ENCODE measurements around the gene TSPAN1. TPM values are rescaled to one million over a fixed set of nuclear protein-coding genes. Genes with fewer than 3 reads are reported as not detected.

Gene TSPAN1
- total and polyA plus RNA-seq, 4 donors: 0.28 to 2.2 (median 0.67) TPM

DNA sequence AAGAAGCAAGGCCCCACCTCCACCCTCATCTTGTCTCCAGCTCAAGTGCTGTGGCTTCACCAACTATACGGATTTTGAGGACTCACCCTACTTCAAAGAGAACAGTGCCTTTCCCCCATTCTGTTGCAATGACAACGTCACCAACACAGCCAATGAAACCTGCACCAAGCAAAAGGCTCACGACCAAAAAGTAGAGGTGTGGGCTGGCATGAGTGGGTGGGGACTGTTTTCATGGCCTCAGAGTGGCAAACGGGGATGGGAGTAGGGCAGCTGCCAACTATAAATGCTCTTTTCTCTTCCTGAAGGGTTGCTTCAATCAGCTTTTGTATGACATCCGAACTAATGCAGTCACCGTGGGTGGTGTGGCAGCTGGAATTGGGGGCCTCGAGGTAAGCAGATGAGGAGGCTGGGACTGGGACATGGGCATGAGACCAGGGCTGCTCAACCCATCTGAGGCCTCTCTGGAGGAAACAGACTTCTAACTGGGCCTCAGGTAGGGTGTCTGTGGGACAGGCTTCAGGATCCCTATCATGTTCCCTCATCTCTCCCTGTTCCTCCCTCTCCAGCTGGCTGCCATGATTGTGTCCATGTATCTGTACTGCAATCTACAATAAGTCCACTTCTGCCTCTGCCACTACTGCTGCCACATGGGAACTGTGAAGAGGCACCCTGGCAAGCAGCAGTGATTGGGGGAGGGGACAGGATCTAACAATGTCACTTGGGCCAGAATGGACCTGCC, 10.2 kb downstream of the TSPAN1 start:
- Histone ChIP-seq H3K4me1 (ENCODE audit: control insufficient read depth, insufficient read depth, low read length) (peaks cover 12% of the 10 kb centered on the region), H3K36me3 (ENCODE audit: control insufficient read depth, insufficient read depth, low read length) (peaks cover 26% of the 10 kb centered on the region), H3K27me3 (ENCODE audit: control insufficient read depth, insufficient read depth, low read length) (no peaks in the 10 kb centered on the region), H3K4me3 (ENCODE audit: low read depth, low read length) (no peak overlapping the region), H3K9me3 (ENCODE audit: control insufficient read depth, insufficient read depth, low read length) (no peaks in the 10 kb centered on the region), H3K27ac (ENCODE audit: low read depth, low read length) (no peak overlapping the region)
- no peak for DNase-seq (ENCODE audit: low read depth in 4 of 6, low spot score in 6 of 6)
- WGBS (ENCODE audit: insufficient coverage): 51% methylated on average over 4 of the region's 7 CpGs

DNA sequence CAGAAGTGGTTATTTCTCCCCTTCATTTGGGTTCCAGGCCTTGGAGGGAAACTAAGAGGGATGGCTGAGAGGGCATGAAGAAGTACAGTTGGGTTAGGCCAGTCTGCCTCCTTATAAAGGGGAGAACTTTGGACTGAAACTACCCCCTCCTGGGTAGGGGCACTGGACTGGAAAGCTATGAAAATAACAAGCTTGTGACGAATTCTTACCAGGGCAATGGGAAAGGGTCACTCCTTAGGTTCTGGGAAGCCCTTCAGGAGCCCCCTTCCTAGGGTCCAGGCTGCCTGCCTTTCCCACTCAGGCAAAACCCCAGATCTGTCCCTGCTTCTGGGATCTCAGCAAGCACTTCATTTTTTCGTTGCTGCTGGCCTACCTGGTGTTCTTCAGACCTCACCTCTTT, 11.2 kb downstream of the TSPAN1 start:
- H3K27ac ChIP-seq (ENCODE audit: low read depth, low read length): no peak overlapping the region
- H3K36me3 ChIP-seq (ENCODE audit: control insufficient read depth, insufficient read depth, low read length): peaks cover 36% of the 10 kb centered on the region
- 90% methylated on average over 1 of the region's 2 CpGs for WGBS (ENCODE audit: insufficient coverage)
- no peaks in the 10 kb centered on the region for H3K27me3 ChIP-seq (ENCODE audit: control insufficient read depth, insufficient read depth, low read length)
- peaks cover 12% of the 10 kb centered on the region for H3K4me1 ChIP-seq (ENCODE audit: control insufficient read depth, insufficient read depth, low read length)
- DNase-seq (ENCODE audit: low read depth in 4 of 6, low spot score in 6 of 6): no peak
- no peaks in the 10 kb centered on the region for H3K9me3 ChIP-seq (ENCODE audit: control insufficient read depth, insufficient read depth, low read length)
- no peak overlapping the region for H3K4me3 ChIP-seq (ENCODE audit: low read depth, low read length)

DNA sequence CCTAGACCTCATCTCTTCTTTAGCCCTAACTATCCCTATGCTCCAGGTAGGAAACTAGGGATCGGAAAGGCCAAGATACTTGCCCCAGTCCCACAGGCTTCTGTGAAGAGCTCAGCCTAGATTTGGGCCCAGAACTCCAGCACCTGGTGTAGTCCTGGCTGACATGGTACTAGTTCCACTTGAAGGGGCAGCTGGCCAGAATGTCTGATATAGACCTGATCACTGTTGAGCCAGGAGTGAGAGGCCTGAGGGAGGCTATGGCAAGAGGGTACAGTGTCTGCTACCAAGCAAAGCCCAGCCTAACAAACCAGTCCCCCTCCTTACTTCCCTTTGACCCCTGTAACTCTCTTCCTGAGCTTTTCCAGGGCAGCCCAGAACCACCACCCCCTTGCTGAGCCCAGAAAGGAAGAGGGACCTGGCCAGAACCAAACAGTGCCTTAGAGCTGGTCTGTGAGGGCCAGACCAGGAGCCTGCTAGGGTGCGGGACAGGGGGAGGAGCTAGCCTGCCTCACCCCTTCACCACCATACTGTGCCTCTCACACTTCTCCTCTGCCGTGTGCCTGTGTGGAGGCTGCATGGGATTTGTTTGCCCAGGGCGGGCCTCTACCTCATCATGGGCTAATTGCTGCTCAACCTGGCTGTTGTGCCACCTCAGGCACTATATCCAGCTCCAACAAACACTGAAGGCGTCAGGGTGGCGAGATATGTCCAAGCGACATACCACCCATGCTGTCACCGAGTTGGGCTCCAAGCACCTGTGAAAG, 12.4 kb downstream of the TSPAN1 start:
- peaks cover 47% of the 10 kb centered on the region for H3K36me3 ChIP-seq (ENCODE audit: control insufficient read depth, insufficient read depth, low read length)

DNA sequence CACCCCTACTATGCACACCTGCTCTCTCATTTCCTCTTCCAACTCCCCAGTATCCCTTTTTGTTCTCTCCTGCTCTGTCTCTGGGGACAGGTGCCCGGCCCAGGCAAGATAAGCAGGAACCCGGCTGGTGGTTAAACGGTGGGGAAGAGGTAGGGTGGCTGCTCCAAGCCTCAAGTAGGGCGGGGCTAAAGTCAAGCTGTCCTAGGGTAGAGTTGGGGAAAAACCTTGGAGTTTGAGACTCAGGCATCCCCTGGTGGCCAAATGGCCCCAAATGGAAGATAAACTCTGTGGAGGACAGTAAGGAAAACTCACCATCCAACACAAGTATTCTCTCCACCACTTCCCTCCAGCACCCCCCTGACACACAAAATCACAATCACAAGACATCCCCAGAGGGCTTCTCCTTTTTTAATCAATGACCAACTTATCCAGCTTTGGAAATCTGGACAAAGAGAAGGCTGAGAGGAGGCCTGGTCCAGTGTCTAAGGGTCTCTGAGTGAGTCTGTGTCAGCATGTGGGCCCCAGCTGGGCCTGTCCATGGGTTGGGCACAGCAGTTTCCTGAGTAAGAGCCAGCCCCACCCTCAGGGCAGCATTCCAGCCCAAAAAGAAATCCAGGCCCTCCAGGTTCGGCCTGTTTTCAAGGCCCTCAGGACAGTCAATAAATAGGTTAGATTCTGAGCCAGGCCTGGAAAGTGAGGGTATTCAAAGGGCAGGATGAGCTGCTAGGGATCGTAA, 13.6 kb downstream of the TSPAN1 start:
- H3K4me1 ChIP-seq (ENCODE audit: control insufficient read depth, insufficient read depth, low read length): peaks cover 3% of the 10 kb centered on the region
- no peaks in the 10 kb centered on the region for H3K9me3 ChIP-seq (ENCODE audit: control insufficient read depth, insufficient read depth, low read length)
- no peaks in the 10 kb centered on the region for H3K27me3 ChIP-seq (ENCODE audit: control insufficient read depth, insufficient read depth, low read length)
- H3K36me3 ChIP-seq (ENCODE audit: control insufficient read depth, insufficient read depth, low read length): peaks cover 59% of the 10 kb centered on the region
- H3K27ac ChIP-seq (ENCODE audit: low read depth, low read length): no peak overlapping the region
- H3K4me3 ChIP-seq (ENCODE audit: low read depth, low read length): no peak overlapping the region
- WGBS (ENCODE audit: insufficient coverage): 84% methylated on average over 4 of the region's 6 CpGs
- DNase-seq (ENCODE audit: low read depth in 4 of 6, low spot score in 6 of 6): no peak

More for the DNA sequence above, 12.4 kb downstream of the TSPAN1 start:
- DNase-seq (ENCODE audit: low read depth in 4 of 6, low spot score in 6 of 6): no peak
- WGBS (ENCODE audit: insufficient coverage): 91% methylated on average over 7 of the region's 8 CpGs
- Histone ChIP-seq H3K9me3 (ENCODE audit: control insufficient read depth, insufficient read depth, low read length) (no peaks in the 10 kb centered on the region), H3K4me1 (ENCODE audit: control insufficient read depth, insufficient read depth, low read length) (peaks cover 12% of the 10 kb centered on the region), H3K4me3 (ENCODE audit: low read depth, low read length) (no peak overlapping the region), H3K27me3 (ENCODE audit: control insufficient read depth, insufficient read depth, low read length) (no peaks in the 10 kb centered on the region), H3K27ac (ENCODE audit: low read depth, low read length) (no peak overlapping the region)

DNA sequence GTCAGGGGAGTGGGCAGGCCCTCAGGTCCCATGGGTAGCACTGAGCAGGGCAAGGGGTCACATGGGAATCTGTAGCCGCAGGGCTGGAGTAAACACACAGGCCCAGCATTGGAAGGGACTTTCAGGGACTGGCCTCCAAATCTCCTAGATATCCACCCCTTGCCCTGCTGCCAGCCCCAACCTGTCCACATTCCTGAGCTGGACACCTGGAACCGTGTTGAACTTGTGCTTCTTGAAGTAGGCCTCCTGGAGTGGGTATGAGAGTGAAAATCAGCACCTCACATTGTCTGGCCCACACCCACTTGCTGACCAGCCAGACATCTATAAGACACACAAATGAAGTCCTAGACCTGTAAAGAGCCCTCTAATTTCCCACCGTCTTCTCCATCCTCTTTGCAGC, 15.7 kb downstream of the TSPAN1 start:
- Histone ChIP-seq H3K36me3 (ENCODE audit: control insufficient read depth, insufficient read depth, low read length) (peaks cover 78% of the 10 kb centered on the region), H3K4me1 (ENCODE audit: control insufficient read depth, insufficient read depth, low read length) (no peaks in the 10 kb centered on the region), H3K27ac (ENCODE audit: low read depth, low read length) (no peak overlapping the region), H3K9me3 (ENCODE audit: control insufficient read depth, insufficient read depth, low read length) (no peaks in the 10 kb centered on the region), H3K27me3 (ENCODE audit: control insufficient read depth, insufficient read depth, low read length) (no peaks in the 10 kb centered on the region), H3K4me3 (ENCODE audit: low read depth, low read length) (no peak overlapping the region)
- WGBS (ENCODE audit: insufficient coverage): 93% methylated on average over 1 of the region's 3 CpGs
- no peak for DNase-seq (ENCODE audit: low read depth in 4 of 6, low spot score in 6 of 6)

DNA sequence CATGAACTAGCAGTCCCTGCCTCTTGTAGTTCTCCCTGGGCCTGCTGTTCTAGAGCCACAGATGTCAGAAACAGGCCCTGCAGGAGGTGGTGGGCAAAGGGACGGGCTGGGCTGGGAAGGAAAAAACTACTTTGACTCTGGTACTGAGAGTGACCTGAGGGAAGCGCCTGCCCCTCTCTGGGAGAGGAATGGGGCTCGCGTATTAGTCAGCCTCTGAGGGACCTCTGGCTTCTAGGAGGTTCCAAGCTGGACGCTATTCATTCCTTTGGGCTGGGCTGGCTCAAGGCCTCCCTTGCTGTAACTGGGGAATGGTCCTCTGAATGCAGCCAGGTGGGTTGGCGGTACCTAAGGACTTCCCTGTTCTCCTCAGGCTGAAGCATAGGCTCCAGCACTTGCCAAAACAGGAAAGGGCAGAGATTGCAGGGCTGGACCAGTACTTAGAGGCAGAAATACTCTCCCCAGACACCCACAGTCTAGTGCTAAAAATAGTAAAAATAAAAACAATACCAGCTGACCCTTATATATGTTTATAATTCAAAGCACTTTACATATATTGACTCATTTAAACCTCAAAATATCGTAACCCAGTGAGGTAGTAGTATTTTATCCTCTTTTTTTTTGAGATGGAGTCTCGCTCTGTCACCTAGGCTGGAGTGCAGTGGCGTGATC, 16.3 kb downstream of the TSPAN1 start:
- no peak overlapping the region for H3K27ac ChIP-seq (ENCODE audit: low read depth, low read length)
- DNase-seq (ENCODE audit: low read depth in 4 of 6, low spot score in 6 of 6): no peak
- 87% methylated on average over 6 of the region's 9 CpGs for WGBS (ENCODE audit: insufficient coverage)
- H3K9me3 ChIP-seq (ENCODE audit: control insufficient read depth, insufficient read depth, low read length): no peaks in the 10 kb centered on the region
- H3K36me3 ChIP-seq (ENCODE audit: control insufficient read depth, insufficient read depth, low read length): peaks cover 84% of the 10 kb centered on the region
- H3K4me1 ChIP-seq (ENCODE audit: control insufficient read depth, insufficient read depth, low read length): no peaks in the 10 kb centered on the region
- no peaks in the 10 kb centered on the region for H3K27me3 ChIP-seq (ENCODE audit: control insufficient read depth, insufficient read depth, low read length)
- no peak overlapping the region for H3K4me3 ChIP-seq (ENCODE audit: low read depth, low read length)

DNA sequence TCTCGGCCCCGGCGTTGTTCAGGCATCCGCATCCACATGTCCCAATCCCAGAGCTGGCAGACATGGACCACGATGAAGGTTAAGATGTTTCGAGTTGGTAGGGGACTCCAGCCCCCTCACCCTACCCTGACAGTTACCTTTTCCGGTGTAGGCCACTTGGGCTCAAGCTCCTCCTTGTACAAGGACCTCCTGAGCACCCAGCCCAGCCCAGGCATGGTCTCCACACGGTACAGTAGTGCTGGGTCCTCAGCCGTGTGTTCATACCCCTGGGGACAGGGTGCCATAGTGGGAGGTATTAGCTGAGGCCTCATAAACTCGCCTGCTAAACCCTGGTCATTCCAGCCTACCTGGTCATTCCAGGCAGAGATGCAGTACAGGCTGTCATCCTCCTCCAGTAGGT, 17.3 kb downstream of the TSPAN1 start:
- peaks cover 5% of the 10 kb centered on the region for H3K4me1 ChIP-seq (ENCODE audit: control insufficient read depth, insufficient read depth, low read length)
- H3K36me3 ChIP-seq (ENCODE audit: control insufficient read depth, insufficient read depth, low read length): peaks cover 92% of the 10 kb centered on the region
- H3K27ac ChIP-seq (ENCODE audit: low read depth, low read length): no peak overlapping the region
- 96% methylated on average over 7 of the region's 10 CpGs for WGBS (ENCODE audit: insufficient coverage)
- no peak for DNase-seq (ENCODE audit: low read depth in 4 of 6, low spot score in 6 of 6)
- H3K9me3 ChIP-seq (ENCODE audit: control insufficient read depth, insufficient read depth, low read length): no peaks in the 10 kb centered on the region
- H3K27me3 ChIP-seq (ENCODE audit: control insufficient read depth, insufficient read depth, low read length): no peaks in the 10 kb centered on the region
- H3K4me3 ChIP-seq (ENCODE audit: low read depth, low read length): no peak overlapping the region

DNA sequence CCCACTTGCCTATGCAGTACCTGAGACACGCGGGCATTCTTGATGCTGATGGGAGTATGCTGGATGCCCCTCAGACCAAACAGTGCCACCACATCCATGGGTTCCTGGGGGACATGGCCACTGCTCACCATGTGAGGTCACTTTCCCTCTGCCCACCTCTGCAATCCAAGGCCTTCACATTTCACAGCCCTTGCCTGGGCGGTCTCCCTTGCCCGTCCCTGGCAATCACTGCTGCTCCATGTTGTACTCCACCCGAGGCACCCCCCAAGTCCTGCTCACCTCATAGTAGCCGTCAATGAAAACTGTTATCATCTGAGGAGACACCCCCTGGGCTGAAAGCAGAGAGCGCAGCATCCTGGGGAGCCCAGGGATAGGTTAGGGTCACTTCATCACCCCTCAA, 18.4 kb downstream of the TSPAN1 start:
- DNase-seq (ENCODE audit: low read depth in 4 of 6, low spot score in 6 of 6): no peak
- no peak overlapping the region for H3K27ac ChIP-seq (ENCODE audit: low read depth, low read length)
- peaks cover 14% of the 10 kb centered on the region for H3K4me1 ChIP-seq (ENCODE audit: control insufficient read depth, insufficient read depth, low read length)
- WGBS (ENCODE audit: insufficient coverage): 100% methylated on average over 5 of the region's 7 CpGs
- H3K9me3 ChIP-seq (ENCODE audit: control insufficient read depth, insufficient read depth, low read length): no peaks in the 10 kb centered on the region
- H3K36me3 ChIP-seq (ENCODE audit: control insufficient read depth, insufficient read depth, low read length): peaks cover 84% of the 10 kb centered on the region
- H3K27me3 ChIP-seq (ENCODE audit: control insufficient read depth, insufficient read depth, low read length): no peaks in the 10 kb centered on the region
- H3K4me3 ChIP-seq (ENCODE audit: low read depth, low read length): no peak overlapping the region

DNA sequence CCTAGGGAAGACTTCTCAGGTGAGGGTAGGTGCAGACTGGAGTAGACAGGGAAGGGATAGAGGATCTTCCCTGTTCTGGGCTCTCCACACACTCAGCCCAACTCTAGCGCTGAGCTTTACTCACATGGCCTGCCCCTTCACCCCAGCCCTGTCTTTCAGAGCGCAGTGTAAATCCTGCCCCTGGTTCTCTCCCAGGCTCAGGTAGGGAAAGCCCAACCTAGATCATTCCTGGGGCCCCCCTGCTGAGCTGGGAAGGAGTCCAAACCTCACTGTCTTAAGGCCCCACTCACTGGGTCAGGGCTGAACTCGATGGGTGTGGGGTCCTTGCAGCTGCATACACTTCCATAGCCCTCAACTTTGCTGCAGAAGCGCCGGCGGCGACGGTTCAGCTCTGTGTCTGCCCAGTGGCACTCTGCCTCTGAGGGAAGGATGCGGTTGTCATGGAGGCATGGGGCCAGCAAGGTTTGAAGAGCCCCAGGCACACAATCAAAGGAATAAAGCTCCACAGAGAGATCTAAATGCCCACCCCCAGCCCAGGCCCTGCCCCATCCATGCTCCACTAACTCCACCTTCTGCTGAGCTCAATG, 19.2 kb downstream of the TSPAN1 start:
- DNase-seq (ENCODE audit: low read depth in 4 of 6, low spot score in 6 of 6): no peak
- Histone ChIP-seq H3K27ac (ENCODE audit: low read depth, low read length) (no peak overlapping the region), H3K4me3 (ENCODE audit: low read depth, low read length) (no peak overlapping the region), H3K27me3 (ENCODE audit: control insufficient read depth, insufficient read depth, low read length) (no peaks in the 10 kb centered on the region), H3K9me3 (ENCODE audit: control insufficient read depth, insufficient read depth, low read length) (no peaks in the 10 kb centered on the region), H3K4me1 (ENCODE audit: control insufficient read depth, insufficient read depth, low read length) (peaks cover 21% of the 10 kb centered on the region), H3K36me3 (ENCODE audit: control insufficient read depth, insufficient read depth, low read length) (peaks cover 78% of the 10 kb centered on the region)
- WGBS (ENCODE audit: insufficient coverage): 82% methylated on average over 5 of the region's 9 CpGs

Measured in spinal cord (tissue), 10 donors.